CD4-positive, alpha-beta T cell treated with Interleukin-21 for 1 hour (primary cell): ENCODE measurements around the gene FYN.

Experiments used
- DNase-seq: peaks from one replicate; pipeline ENCODE4 v3.0.0-alpha.2; 2020

The FYN gene

GRCh38 chr6:111880181-111880888 lies 7.1 kb upstream of the FYN start:
- DNase-seq: no peak

GRCh38 chr6:111875741-111876140 lies 2.5 kb upstream of the FYN start:
- no peak for DNase-seq

- DNase-seq: peak; percentile 74
Measured at GRCh38 chr6:111874025-111874415, 768 bp upstream of the FYN start.

- peak; percentile 76 for DNase-seq
Measured at GRCh38 chr6:111872401-111873177, 663 bp downstream of the FYN start.

- peak; percentile 47 for DNase-seq
Measured at GRCh38 chr6:111871725-111872400, 1.4 kb downstream of the FYN start.

GRCh38 chr6:111871207-111871606 lies 2.0 kb downstream of the FYN start:
- DNase-seq: peak; percentile 68

- DNase-seq: no peak
Measured at GRCh38 chr6:111870742-111871064, 2.5 kb downstream of the FYN start.

DNA sequence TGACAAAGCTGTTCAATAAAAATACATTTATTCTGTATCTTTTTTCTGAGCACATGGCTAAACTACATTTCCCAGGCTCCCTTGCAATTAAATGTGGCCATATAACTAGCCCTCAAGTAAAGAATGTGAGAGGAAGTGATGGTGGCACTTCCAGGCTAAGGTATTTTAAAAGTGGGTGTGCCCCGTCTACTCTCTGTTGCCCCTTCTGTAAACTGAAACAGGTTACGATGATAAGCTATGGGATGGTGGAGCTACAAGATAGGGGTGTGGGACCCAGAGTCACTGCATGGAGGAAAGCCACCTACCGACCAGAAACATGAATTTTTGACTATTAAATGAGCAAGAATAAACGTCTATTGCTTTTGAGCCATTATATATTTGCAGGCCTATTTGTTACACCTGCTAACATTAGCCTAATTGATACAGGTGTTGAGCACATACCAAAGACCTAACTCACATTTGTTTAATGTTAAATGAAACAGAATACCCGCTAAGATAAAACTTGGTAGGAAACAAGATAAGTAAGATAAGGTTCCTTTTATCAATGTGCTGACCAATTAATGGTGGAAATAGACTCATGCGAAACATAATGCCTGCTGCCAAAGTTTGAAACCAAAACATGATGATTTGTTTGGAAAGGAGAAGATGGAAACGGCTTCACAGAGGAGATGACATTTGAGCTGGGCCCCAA lies 3.1 kb downstream of the FYN start:
- DNase-seq: peak; percentile 63

GRCh38 chr6:111866857-111867256 lies 6.4 kb downstream of the FYN start:
- no peak for DNase-seq

DNA sequence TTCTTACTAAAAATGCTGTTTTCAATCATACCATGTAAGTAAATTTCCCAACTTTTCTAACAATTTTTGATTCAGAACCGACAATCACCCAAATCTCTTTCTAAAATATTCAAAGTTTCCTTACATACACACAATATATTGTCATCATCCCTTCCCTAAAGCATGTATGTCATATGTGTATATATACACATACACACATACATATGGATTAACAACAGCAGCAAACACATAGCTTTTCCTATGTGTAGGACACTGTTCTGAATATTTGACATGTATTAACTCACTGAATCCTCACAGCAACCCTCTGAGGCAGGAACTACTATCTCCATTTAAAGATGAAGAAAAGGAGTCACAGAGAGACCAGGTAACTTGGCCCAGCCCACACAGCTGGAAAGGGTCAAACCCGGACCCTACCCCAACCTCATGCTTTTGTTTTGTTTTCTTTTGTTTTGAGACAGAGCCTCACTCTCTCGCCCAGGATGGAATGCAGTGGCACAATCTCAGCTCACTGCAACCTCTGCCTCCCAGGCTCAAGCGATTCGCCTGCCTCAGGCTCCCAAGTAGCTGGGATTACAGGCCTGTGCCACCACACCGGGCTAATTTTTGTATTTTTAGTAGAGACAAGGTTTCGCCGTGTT lies 7.2 kb downstream of the FYN start:
- DNase-seq: no peak

GRCh38 chr6:111865049-111865585 lies 8.1 kb downstream of the FYN start:
- no peak for DNase-seq

GRCh38 chr6:111864138-111865048 lies 8.9 kb downstream of the FYN start:
- DNase-seq: no peak

- DNase-seq: no peak
Measured at GRCh38 chr6:111862741-111863140, 10.5 kb downstream of the FYN start.

GRCh38 chr6:111862314-111862713 lies 10.9 kb downstream of the FYN start:
- DNase-seq: no peak

GRCh38 chr6:111861431-111861885 lies 11.8 kb downstream of the FYN start:
- no peak for DNase-seq

DNA sequence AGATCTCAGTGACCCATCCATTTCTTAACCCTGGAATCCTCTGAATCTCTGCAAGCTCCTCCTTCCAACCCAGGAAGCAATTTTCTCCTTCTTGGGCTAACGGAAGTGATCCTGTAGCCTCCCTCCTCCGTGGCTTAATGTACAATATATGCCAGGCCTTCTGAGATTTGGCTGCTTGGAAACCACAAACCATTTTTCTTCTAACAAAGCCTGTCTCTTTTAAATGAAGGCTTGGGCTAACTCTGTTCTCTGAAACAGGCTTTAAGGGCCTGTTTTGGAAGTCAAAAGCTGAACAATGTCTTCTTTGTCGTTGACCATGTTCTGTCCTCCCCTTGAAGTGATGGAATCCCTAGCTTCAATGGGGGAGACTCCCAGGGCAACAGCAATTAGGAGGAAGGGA lies 14.9 kb downstream of the FYN start:
- no peak for DNase-seq

- no peak for DNase-seq
Measured at GRCh38 chr6:111857674-111858337, 15.4 kb downstream of the FYN start.

DNA sequence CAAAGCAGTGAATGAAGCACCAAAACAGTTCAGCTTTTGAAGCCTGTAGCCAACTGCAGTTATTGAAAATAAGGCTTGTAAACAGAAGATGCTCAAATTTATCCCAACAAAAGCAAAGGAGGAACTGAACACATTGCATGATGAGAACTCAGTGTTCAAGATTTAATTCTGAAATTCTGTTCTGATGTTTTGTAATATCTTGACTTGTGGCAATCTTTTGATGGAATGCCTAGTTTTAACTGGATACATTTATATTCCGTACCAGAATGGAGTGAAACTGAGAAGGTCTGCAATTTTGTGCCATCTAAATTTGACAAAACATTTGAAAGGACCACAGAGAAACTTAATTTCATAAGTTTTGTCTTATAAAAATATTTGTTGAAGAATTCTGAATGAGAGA lies 17.5 kb downstream of the FYN start:
- DNase-seq: no peak

DNA sequence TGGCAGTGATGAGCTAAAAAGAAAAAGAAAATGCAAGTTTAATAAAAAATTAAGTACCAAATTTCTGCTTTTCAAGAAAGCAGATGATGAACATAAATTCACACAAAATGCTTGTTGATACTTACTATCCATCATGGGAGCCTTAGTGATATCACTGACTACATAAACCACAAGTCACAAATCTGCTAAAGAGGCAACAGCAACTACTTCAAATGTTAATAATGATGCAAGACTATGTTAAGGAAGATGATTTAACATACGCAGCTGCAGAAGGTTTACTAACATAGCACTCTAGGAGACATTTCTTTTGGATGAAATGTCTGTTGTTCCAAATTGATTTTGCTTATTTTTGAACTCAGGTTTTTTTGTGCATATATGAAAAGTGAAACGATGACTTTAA lies 18.6 kb downstream of the FYN start:
- no peak for DNase-seq

DNA sequence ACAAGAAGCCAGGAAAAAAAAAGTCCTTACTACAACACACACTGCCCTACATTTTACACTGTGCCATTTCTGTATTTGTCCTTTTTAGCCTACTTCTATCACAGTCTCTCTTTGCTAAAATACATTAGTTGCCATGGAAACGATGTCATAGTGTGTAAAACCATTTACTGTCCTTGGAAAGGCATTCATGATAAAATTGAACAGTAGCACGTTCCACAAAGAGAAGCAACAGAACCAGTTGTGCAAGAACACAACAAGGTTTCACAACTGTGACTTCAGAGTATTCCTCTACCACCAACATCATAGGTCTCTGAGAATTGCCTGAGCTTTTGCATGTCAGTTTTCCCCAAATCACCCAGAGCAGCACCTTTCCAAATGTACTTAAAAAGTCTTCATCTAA lies 20.5 kb downstream of the FYN start:
- DNase-seq: no peak
